ENCODE results near the gene S100A1. TPM values are rescaled to one million over a fixed set of nuclear protein-coding genes. Genes with fewer than 3 reads are reported as not detected.

Gene S100A1
- total and polyA plus RNA-seq, 2 donors from 2014 or later = 83.1 to 332 TPM

DNA sequence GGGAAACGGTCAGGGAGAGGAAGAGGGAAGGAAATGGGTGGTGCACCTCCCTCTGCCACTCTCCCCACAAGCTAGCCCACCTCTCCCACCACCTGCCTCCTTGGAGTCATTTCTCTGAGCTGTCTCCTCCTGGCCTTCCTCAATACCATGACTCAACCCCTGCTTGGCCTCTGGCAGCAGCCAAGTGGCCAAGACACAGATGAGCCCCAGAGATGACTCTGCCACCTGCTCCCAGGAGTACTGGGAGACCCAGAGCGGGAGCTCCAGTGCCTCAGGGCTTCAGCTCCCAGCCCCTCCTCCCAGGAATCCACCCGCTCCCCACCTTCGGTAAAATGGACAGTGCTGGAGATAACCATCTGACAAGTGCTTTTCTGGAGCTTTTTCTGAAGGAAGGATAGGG is 17.9 kb upstream of the S100A1 start:
- Histone ChIP-seq H3K9ac (ENCODE audit: low read length in 3 of 3) (no peak overlapping the region), H3K4me1 (ENCODE audit: control insufficient read depth in 2 of 3, insufficient read depth in 2 of 3, low read depth in 1 of 3, low read length in 3 of 3) (peaks cover 7 to 19% (median 17%) of the 10 kb centered on the region in 3 donors), H3K36me3 (ENCODE audit: control insufficient read depth in 2 of 3, insufficient read depth in 3 of 3, low read length in 3 of 3) (peaks cover 0 to 8% (median 2%) of the 10 kb centered on the region in 3 donors), H3K27me3 (ENCODE audit: control insufficient read depth, insufficient read depth, low read length) (no peaks in the 10 kb centered on the region), H3K4me3 (ENCODE audit: low read length in 3 of 3) (no peak overlapping the region), H3K27ac (ENCODE audit: low read depth in 2 of 2, low read length in 2 of 2) (peak overlapping the region; percentile 78 to 93), H3K9me3 (ENCODE audit: control insufficient read depth in 2 of 3, insufficient read depth in 1 of 3, low read length in 3 of 3) (no peaks in the 10 kb centered on the region)
- no peak for FAIRE-seq
- intact Hi-C loops (cut with DNase I) = no loop called here
- TF ChIP-seq, protein P1, sequence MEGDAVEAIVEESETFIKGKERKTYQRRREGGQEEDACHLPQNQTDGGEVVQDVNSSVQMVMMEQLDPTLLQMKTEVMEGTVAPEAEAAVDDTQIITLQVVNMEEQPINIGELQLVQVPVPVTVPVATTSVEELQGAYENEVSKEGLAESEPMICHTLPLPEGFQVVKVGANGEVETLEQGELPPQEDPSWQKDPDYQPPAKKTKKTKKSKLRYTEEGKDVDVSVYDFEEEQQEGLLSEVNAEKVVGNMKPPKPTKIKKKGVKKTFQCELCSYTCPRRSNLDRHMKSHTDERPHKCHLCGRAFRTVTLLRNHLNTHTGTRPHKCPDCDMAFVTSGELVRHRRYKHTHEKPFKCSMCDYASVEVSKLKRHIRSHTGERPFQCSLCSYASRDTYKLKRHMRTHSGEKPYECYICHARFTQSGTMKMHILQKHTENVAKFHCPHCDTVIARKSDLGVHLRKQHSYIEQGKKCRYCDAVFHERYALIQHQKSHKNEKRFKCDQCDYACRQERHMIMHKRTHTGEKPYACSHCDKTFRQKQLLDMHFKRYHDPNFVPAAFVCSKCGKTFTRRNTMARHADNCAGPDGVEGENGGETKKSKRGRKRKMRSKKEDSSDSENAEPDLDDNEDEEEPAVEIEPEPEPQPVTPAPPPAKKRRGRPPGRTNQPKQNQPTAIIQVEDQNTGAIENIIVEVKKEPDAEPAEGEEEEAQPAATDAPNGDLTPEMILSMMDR (IDR thresholded peaks at IDR 0.05; ENCODE audit: borderline replicate concordance, extremely low read depth, insufficient read depth) = no peak
- peak in 1 of 5 donors; percentile 65 for DNase-seq

DNA sequence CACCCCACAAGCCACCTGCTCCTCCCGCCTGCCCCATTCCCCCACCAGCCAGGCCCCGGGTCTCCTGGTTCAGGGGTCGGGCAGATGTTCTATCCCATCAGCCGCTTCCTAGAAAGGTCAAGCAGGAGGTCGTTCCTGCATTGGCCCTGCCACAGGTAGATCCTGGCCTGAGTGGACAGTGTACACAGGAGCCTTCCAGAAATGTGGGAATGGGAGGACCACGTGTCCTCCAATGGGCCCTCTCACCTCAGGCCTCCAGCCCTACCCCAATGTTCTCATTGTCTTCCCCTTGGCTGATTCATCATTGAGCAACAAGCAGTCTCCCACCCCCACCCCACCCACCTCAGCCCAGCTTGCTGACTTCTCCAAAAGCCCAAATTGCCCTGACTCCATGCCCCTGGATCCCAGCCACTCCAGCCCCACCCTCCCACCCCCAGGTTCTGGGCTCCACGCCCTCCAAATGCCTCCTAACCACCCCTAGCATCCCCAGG is 17.4 kb upstream of the S100A1 start:
- H3K27me3 ChIP-seq (ENCODE audit: control insufficient read depth, insufficient read depth, low read length) = no peaks in the 10 kb centered on the region
- H3K9me3 ChIP-seq (ENCODE audit: control insufficient read depth in 2 of 3, insufficient read depth in 1 of 3, low read length in 3 of 3) = no peaks in the 10 kb centered on the region
- no peak overlapping the region for H3K9ac ChIP-seq (ENCODE audit: low read length in 3 of 3)
- H3K4me1 ChIP-seq (ENCODE audit: control insufficient read depth in 2 of 3, insufficient read depth in 2 of 3, low read depth in 1 of 3, low read length in 3 of 3) = peaks cover 7 to 19% (median 17%) of the 10 kb centered on the region in 3 donors
- peak overlapping the region; percentile 78 to 93 for H3K27ac ChIP-seq (ENCODE audit: low read depth in 2 of 2, low read length in 2 of 2)
- FAIRE-seq (no peak), DNase-seq (peak in 1 of 5 donors; percentile 73)
- TF ChIP-seq, protein P1 (IDR thresholded peaks at IDR 0.05; ENCODE audit: borderline replicate concordance, extremely low read depth, insufficient read depth) = no peak
- intact Hi-C loops (cut with DNase I) = no loop called here
- H3K4me3 ChIP-seq (ENCODE audit: low read length in 3 of 3) = no peak overlapping the region
- H3K36me3 ChIP-seq (ENCODE audit: control insufficient read depth in 2 of 3, insufficient read depth in 3 of 3, low read length in 3 of 3) = peaks cover 0 to 8% (median 2%) of the 10 kb centered on the region in 3 donors

DNA sequence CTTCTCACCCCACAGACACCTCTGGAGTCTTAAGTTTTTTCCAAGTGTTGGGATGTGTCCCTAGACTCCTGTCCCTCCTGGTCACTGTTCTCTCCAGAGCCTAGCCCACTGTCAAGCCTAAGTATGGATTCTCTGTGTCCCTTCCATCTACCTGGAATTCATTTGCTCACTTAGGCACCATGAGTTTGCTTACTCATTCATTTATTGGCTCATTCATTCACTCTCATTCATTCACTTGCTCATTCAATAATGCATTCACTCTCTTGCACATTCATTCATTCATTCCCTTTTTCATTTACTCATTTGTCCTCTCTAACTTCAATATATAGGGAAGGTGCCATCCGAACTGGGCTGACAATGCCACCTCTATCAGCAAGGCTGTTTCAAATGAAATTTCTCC is 16.9 kb upstream of the S100A1 start:
- Histone ChIP-seq H3K4me1 (ENCODE audit: control insufficient read depth in 2 of 3, insufficient read depth in 2 of 3, low read depth in 1 of 3, low read length in 3 of 3) (peaks cover 7 to 20% (median 19%) of the 10 kb centered on the region in 3 donors), H3K9me3 (ENCODE audit: control insufficient read depth in 2 of 3, insufficient read depth in 1 of 3, low read length in 3 of 3) (no peaks in the 10 kb centered on the region), H3K4me3 (ENCODE audit: low read length in 3 of 3) (peak overlapping the region in 2 of 3 donors; percentile 80 to 81), H3K27ac (ENCODE audit: low read depth in 2 of 2, low read length in 2 of 2) (peak overlapping the region; percentile 11 to 13), H3K9ac (ENCODE audit: low read length in 3 of 3) (peak overlapping the region in 2 of 3 donors; percentile 37 to 92), H3K27me3 (ENCODE audit: control insufficient read depth, insufficient read depth, low read length) (no peaks in the 10 kb centered on the region), H3K36me3 (ENCODE audit: control insufficient read depth in 2 of 3, insufficient read depth in 3 of 3, low read length in 3 of 3) (peaks cover 0 to 8% (median 2%) of the 10 kb centered on the region in 3 donors)
- TF ChIP-seq, protein P1 (IDR thresholded peaks at IDR 0.05; ENCODE audit: borderline replicate concordance, extremely low read depth, insufficient read depth) = no peak
- DNase-seq (peak in 1 of 5 donors; percentile 2), FAIRE-seq (no peak)
- intact Hi-C loops (cut with DNase I) = no loop called here

Data from kidney (tissue), 14 donors.